ENCODE data around the gene CCDC185.

Gene CCDC185

DNA sequence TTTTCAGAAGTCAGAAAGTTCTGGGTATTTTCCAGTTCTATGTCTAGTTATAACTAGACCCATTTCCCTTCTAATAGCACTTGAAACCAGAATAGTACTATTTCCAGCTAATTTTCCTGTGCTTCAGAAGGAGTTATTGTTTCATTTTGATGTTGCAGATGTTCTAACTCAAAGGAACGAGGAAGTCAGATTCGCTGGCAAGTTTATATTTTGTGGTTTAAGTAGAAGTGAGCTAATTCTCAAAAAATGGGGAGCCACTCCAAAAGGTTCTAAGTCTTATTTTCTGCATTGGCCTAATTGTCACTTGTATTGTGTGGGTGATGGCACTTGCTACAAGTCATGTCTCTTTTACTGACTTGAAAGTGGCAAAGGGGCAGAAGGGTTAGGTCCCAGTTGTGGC, 18.1 kb downstream of the CCDC185 start:
- TF ChIP-seq, protein P1, sequence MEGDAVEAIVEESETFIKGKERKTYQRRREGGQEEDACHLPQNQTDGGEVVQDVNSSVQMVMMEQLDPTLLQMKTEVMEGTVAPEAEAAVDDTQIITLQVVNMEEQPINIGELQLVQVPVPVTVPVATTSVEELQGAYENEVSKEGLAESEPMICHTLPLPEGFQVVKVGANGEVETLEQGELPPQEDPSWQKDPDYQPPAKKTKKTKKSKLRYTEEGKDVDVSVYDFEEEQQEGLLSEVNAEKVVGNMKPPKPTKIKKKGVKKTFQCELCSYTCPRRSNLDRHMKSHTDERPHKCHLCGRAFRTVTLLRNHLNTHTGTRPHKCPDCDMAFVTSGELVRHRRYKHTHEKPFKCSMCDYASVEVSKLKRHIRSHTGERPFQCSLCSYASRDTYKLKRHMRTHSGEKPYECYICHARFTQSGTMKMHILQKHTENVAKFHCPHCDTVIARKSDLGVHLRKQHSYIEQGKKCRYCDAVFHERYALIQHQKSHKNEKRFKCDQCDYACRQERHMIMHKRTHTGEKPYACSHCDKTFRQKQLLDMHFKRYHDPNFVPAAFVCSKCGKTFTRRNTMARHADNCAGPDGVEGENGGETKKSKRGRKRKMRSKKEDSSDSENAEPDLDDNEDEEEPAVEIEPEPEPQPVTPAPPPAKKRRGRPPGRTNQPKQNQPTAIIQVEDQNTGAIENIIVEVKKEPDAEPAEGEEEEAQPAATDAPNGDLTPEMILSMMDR (IDR thresholded peaks at IDR 0.05; ENCODE audit: extremely low read depth, missing control alignments), result no peak
- no peak for DNase-seq (ENCODE audit: low spot score)

DNA sequence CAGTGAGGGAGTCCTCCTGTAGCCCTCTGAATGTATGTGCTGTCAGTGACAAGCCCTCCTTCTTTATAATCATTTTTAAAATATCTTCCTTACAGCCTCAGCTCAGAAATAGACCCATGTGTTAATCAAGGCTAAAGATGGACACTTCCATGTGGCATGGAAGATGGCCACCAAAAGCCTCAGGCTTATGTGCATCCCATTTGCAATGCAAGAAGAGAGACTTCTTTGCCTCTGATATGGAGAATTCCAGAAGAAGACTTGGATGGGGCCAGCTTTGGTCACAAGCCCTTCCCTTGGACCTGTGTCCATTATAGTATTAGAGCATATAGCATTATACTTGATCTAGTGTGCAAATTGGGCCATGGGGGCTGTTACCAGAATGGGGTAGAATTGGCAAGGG, 18.5 kb downstream of the CCDC185 start:
- DNase-seq (ENCODE audit: low spot score), result no peak
- TF ChIP-seq, protein P1 (IDR thresholded peaks at IDR 0.05; ENCODE audit: extremely low read depth, missing control alignments), result no peak

DNA sequence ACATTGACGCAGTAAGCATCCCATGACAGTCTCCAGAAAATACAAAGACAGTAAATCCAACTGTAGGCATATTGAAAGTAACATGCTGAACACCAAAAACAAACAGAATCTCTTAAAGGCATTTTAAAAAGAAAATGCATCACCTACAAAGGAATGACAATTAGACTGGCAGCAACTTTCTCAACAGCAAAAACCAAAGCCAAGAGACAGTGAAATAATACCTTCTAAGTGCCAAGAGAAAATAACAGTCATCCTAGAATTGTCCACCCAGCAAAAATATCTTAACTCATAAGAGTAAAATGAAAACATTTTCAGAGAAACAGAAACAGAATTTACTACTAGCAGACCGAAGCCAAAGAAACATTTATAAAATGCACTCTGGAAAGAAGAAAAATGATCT, 20.0 kb downstream of the CCDC185 start:
- DNase-seq (ENCODE audit: low spot score), result no peak
- TF ChIP-seq, protein P1 (IDR thresholded peaks at IDR 0.05; ENCODE audit: extremely low read depth, missing control alignments), result no peak

DNA sequence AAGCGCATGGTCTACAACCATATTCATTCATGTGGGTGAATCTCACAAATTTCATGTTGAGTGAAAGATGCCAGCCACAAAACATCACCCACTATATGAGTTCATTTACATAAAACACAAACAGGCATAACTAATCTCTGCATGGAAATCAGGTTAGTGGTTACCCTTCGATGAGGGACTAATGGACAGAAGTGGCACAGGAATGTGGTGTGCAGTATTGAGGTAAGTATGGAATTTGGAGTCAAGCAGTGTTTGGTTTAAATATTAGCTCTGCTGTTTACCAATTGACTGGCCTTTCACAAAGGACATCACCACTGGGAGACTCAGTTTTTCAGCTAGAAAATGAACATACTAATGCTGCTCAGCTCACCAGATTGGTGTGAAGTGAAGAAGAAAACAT, 24.2 kb downstream of the CCDC185 start:
- no peak for DNase-seq (ENCODE audit: low spot score)
- TF ChIP-seq, protein P1 (IDR thresholded peaks at IDR 0.05; ENCODE audit: extremely low read depth, missing control alignments), result no peak

DNA sequence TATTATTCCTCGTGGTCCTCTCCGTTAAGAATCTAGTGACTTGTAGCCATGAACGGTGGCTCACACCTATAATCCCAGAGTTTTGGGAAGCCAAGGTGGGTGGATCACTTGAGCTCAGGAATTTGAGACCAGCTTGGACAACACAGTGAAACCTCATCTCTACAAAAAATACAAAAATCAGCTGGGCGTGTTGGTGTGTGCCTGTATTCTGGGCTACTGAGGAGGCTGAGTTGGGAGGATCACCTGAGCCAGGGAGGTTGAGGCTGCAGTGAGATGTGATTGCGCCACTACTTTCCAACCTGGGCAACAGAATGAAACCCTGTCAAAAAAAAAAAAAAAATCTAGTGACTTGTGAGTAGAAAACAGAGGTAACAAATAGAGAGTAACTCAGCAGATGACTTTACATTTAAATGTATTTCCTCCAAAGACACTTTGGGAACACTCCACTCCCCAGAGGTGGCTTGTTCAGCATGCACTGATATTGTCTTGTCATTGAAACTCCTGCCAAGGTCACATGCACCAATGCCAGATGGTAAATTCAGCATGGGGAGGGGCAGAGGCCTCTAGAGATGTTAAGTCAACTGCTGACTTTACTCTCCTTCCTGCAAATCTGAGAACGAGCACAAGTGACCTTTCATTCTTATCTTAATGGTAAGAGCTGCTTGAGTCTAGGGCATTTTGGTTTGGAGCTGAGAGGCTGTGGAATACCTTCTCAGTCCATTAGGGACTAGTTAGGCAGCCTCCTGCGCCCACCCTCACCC, 24.9 kb downstream of the CCDC185 start:
- DNase-seq (ENCODE audit: low spot score), result no peak
- TF ChIP-seq, protein P1 (IDR thresholded peaks at IDR 0.05; ENCODE audit: extremely low read depth, missing control alignments), result no peak

DNA sequence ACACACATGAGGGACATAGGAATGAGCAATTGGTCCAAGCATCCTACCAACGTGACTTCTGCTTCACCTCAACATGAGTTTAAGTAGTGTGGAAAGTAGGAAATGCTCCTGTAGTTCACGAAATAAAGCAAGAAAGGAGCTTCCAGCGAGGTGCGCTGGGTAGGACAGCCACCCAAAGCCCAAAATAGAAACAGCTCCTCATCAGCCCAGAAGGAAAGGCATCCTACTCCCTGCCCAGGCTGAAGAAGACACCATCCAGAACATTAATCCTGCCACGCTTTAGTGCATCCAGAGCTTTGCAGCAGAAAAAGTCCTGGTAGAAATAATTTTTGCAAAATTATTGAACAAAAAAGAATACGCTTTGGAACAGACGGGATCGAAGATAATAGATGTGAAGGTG, 25.9 kb downstream of the CCDC185 start:
- no peak for DNase-seq (ENCODE audit: low spot score)
- TF ChIP-seq, protein P1 (IDR thresholded peaks at IDR 0.05; ENCODE audit: extremely low read depth, missing control alignments), result no peak

DNA sequence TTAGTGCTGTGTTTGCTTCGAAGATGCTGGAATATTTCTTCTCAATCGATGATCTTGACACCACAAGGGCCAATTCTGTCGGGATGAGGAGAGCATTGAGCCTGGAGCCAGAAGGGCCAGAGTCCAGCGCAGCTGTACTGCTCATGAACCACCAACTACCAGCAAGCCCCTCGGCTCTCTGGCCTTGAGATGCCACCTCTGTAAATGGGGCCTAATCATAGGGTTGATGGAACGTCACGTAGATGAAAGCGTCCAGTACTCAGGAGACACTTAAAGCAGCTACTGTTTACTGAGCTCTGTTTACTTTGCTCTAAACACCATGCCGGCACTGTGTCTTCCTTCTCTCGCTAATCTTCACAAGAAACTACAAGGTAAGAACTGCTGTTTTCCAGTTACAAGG, 26.3 kb downstream of the CCDC185 start:
- no peak for DNase-seq (ENCODE audit: low spot score)
- TF ChIP-seq, protein P1 (IDR thresholded peaks at IDR 0.05; ENCODE audit: extremely low read depth, missing control alignments), result no peak
